PC-9 (cell line): ENCODE results near the gene STRN3.
"Not testable (repeated sequence)": the region's sequence is repeated elsewhere in the genome, so short reads cannot be mapped to it uniquely, and the experiment has no call there.

Source experiments
- CTCF ChIP-seq: fragments of 200-600 bp; sonication (generic); conservative IDR thresholded peaks from 2 replicates; pipeline ENCODE4 v1.6.1; 2017; ENCODE audit warnings: mixed run types, antibody characterized with exemption, mild to moderate bottlenecking, moderate library complexity
- EZH2 ChIP-seq: fragments of 200-600 bp; sonication (generic); IDR thresholded peaks from 2 replicates; pipeline ENCODE4 v1.8.0; 2017; ENCODE audit warnings: antibody characterized with exemption, low read depth

DNA sequence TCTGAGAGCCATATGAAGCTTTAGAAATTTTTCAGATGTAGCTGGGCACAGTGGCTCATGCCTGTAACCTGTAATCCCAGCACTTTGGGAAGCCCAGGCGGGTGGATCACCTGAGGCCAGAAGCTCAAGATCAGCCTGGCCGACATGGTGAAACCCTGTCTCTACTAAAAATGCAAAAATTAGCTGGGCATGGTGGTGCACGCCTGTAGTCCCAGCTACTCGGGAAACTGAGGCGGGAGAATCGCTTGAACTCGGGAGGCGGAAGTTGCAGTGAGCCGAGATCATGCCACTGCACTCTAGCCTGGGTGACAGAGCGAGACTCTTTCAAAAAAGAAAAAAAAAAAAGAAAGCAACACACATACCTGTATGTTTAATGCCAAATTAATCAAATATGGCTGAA, 16.7 kb upstream of the STRN3 start:
- not testable (repeated sequence) for TF ChIP-seq CTCF, EZH2
